HepG2 (cell line): Measurements from ENCODE around the gene ADI1. TPM values are rescaled to one million over a fixed set of nuclear protein-coding genes. Genes with fewer than 3 reads are reported as not detected.

Experiments
- AGO2 ChIP-seq: fragments of 200-400 bp; formaldehyde crosslinking; optimal IDR thresholded peaks from 2 replicates; pipeline ENCODE3; 2017; ENCODE audit warnings: mild to moderate bottlenecking, low read depth, low read length, moderate library complexity
- HDAC2 ChIP-seq: sonication (generic); formaldehyde crosslinking; IDR thresholded peaks from 2 replicates; pipeline ENCODE4 v1.4.0; 2020; ENCODE audit warnings: missing genetic modification reagents
- HES4 ChIP-seq: sonication (generic); formaldehyde crosslinking; IDR thresholded peaks from 2 replicates; pipeline ENCODE4 v1.9.0; 2021; ENCODE audit warnings: mild to moderate bottlenecking, missing genetic modification reagents, borderline replicate concordance
- KDM5A ChIP-seq: fragments of 200-600 bp; sonication (generic); IDR thresholded peaks from 2 replicates; pipeline ENCODE4 v1.7.0; 2018; ENCODE audit warnings: antibody characterized with exemption, mild to moderate bottlenecking, low read length, borderline replicate concordance
- KDM6A ChIP-seq: IDR thresholded peaks from 2 replicates; pipeline ENCODE4 v1.6.1; 2016; ENCODE audit warnings: low read depth
- MAFF ChIP-seq: IDR thresholded peaks from 2 replicates; pipeline ENCODE4 v1.6.1; 2011; ENCODE audit warnings: low read depth, low read length, improper control_type of control experiment
- NPAS2 ChIP-seq: sonication (generic); formaldehyde crosslinking; IDR thresholded peaks from 2 replicates; pipeline ENCODE4 v1.8.0; 2022; ENCODE audit warnings: mild to moderate bottlenecking, missing genetic modification reagents, borderline replicate concordance
- PITX1 ChIP-seq: sonication (generic); formaldehyde crosslinking; IDR thresholded peaks from 2 replicates; pipeline ENCODE4 v1.5.1; 2020; ENCODE audit warnings: mild to moderate bottlenecking, missing genetic modification reagents
- RELA ChIP-seq: sonication (generic); formaldehyde crosslinking; IDR thresholded peaks from 2 replicates; pipeline ENCODE4 v1.4.0; 2020; ENCODE audit warnings: missing genetic modification reagents
- RFX1 ChIP-seq: fragments of 450-650 bp; IDR thresholded peaks from 2 replicates; pipeline ENCODE4 v1.6.1; 2017
- SNAI1 ChIP-seq: sonication (generic); formaldehyde crosslinking; IDR thresholded peaks from 2 replicates; pipeline ENCODE4 v1.5.0; 2020; ENCODE audit warnings: mild to moderate bottlenecking, missing genetic modification reagents, borderline replicate concordance
- TBL1XR1 ChIP-seq: fragments of 150-350 bp; IDR thresholded peaks from 2 replicates; pipeline ENCODE4 v1.6.1; 2014; ENCODE audit warnings: borderline replicate concordance, low read length; ENCODE audit not compliant: partially characterized antibody
- ZFP36 ChIP-seq: fragments of 150-350 bp; IDR thresholded peaks from 2 replicates; pipeline ENCODE4 v1.6.1; 2018; ENCODE audit warnings: borderline replicate concordance, low read length, low read depth; ENCODE audit not compliant: partially characterized antibody
- ZNF20 ChIP-seq: sonication (generic); formaldehyde crosslinking; IDR thresholded peaks from 2 replicates; pipeline ENCODE4 v1.4.0; 2020; ENCODE audit warnings: mild to moderate bottlenecking, moderate library complexity, missing genetic modification reagents
- ZNF24 ChIP-seq: fragments of 450-650 bp; IDR thresholded peaks from 2 replicates; pipeline ENCODE4 v1.6.1; 2017; ENCODE audit warnings: antibody characterized with exemption, mild to moderate bottlenecking
- ZNF260 ChIP-seq: sonication (generic); formaldehyde crosslinking; IDR thresholded peaks from 2 replicates; pipeline ENCODE4 v1.4.0; 2020; ENCODE audit warnings: missing genetic modification reagents, low read depth, mild to moderate bottlenecking, borderline replicate concordance
- ZNF274 ChIP-seq: sonication (generic); formaldehyde crosslinking; IDR thresholded peaks from 2 replicates; pipeline ENCODE4 v1.5.1; 2020; ENCODE audit warnings: mild to moderate bottlenecking, missing genetic modification reagents
- ZNF460 ChIP-seq: sonication (generic); formaldehyde crosslinking; IDR thresholded peaks from 2 replicates; pipeline ENCODE4 v1.5.1; 2020; ENCODE audit warnings: missing genetic modification reagents, mild to moderate bottlenecking, borderline replicate concordance
- ZNF605 ChIP-seq: sonication (generic); formaldehyde crosslinking; IDR thresholded peaks from 2 replicates; pipeline ENCODE4 v1.8.0; 2022; ENCODE audit warnings: mild to moderate bottlenecking, missing genetic modification reagents
- ZNF720 ChIP-seq: sonication (generic); formaldehyde crosslinking; IDR thresholded peaks from 2 replicates; pipeline ENCODE4 v1.4.0; 2020; ENCODE audit warnings: missing genetic modification reagents
- ZNF761 ChIP-seq: sonication (generic); formaldehyde crosslinking; conservative IDR thresholded peaks from 2 replicates; pipeline ENCODE4 v1.4.0; 2020; ENCODE audit warnings: mild to moderate bottlenecking, missing genetic modification reagents
- ZNF839 ChIP-seq: sonication (generic); formaldehyde crosslinking; IDR thresholded peaks from 2 replicates; pipeline ENCODE4 v1.4.0; 2020; ENCODE audit warnings: missing genetic modification reagents, mild to moderate bottlenecking, borderline replicate concordance
- ZNF850 ChIP-seq: sonication (generic); formaldehyde crosslinking; conservative IDR thresholded peaks from 2 replicates; pipeline ENCODE4 v1.9.0; 2021; ENCODE audit warnings: mild to moderate bottlenecking, missing genetic modification reagents
- polyA plus RNA-seq, 8 experiments: library from polyadenylated mRNA; depleted of rRNA in 3 of 8; stranded (reverse) in 7 of 8; unstranded in 1 of 8; fragments of >200 nt; fragmentation: Illumina TruSeq in 4 of 8; extraction: Trizol in 4 of 8; gene quantifications; 2 replicates each; pipeline versions ENCODE4 v1.2.1 to v1.2.3, GENCODE V29; 2011 to 2016; ENCODE audit warnings: low read depth in 4 of 8, missing spikeins in 1 of 8, mixed read lengths in 1 of 8; ENCODE audit not compliant: insufficient read depth in 1 of 8
- total RNA-seq, 5 experiments: library from RNA; depleted of rRNA; stranded (reverse); fragments of >200 nt; fragmentation: Illumina TruSeq; extraction: Trizol; gene quantifications; 2 replicates each; pipeline ENCODE4 v1.2.3, GENCODE V29; 2016; ENCODE audit warnings: low read depth in 1 of 5
- TF ChIP-seq, protein P1 (sequence below): sonication (generic); formaldehyde crosslinking; IDR thresholded peaks from 2 replicates; pipeline ENCODE4 v1.4.0; 2020; ENCODE audit warnings: missing genetic modification reagents
- TF ChIP-seq, protein P2 (sequence below): sonication (generic); formaldehyde crosslinking; IDR thresholded peaks from 2 replicates; pipeline ENCODE4 v1.9.0; 2022; ENCODE audit warnings: missing genetic modification reagents, mild to moderate bottlenecking, borderline replicate concordance
- TF ChIP-seq, protein P3 (sequence below): IDR thresholded peaks from 2 replicates; pipeline ENCODE4 v1.6.1; 2016

Gene ADI1
- total and polyA plus RNA-seq, 2 of the 13 experiments (the other 11 are each of a cell fraction or from before 2014, with no cell fraction given), result 28.7 to 123 TPM

DNA sequence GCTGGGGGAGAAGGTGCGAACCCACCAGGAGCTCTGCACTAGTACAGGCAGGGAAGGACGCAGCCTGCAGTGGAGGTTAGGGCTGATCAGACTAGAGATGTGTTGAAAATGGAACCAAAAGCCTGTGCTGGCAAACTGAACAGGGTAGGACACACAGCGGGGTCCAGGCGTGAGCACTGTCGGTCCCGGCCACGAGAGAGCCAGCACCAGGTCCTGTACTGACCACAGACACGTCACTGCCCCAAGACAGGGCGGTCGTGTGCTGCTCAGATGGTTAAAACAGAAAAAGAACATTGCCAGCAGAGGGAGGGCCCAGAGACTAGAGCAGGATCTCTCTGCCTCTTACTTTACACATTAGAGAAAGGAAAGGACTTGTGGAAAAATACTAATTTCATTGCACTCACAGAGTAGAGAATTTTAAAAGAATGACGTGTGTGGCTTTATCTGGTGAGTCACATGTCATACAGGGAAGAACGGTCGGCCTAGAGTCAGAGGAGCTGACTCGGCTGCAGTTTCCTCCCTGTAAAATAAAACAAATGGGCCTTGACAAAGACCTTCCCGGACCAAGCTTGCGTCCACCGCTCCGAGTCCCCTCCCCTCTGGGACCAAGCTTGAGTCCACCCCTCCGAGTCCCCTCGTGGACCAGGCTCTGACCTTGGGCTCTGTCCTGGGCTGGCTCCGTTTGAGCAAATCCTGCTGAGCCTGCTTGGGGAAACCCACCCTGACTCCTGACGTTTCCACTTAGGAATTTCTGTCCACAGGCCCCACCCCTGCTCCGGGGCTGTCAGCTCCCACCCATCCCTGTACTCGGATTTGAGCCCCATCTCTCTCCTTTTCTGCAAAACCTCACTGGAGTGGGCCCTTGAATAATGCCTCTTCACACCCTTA lies 16.7 kb upstream of the ADI1 start (continued):
- TF ChIP-seq ZNF850 (CRISPR knock-in tag) (no peak), ZNF460 (no peak; the same call in 1 of the 2 replicates), ZFP36 (no peak), ZNF839 (0 out of 2 replicates have a peak, but pooled peaks have one; percentile 81), SNAI1 (no peak), ZNF761 (CRISPR knock-in tag) (no peak), RELA (CRISPR knock-in tag) (0 out of 2 replicates have a peak, but pooled peaks have one; percentile 26), MAFF (peak; percentile 44; the same call in 1 of the 2 replicates), KDM6A (CRISPR knock-in tag) (no peak), ZNF720 (CRISPR knock-in tag) (no peak), HES4 (CRISPR knock-in tag) (no peak; the same call in 1 of the 2 replicates), ZNF260 (CRISPR knock-in tag) (no peak), PITX1 (peak; percentile 43), NPAS2 (no peak), KDM5A (no peak), TBL1XR1 (no peak), RFX1 (no peak), ZNF20 (no peak), ZNF24 (no peak), ZNF274 (CRISPR knock-in tag) (peak; percentile 66; the same call in 1 of the 2 replicates), ZNF605 (CRISPR knock-in tag) (peak; percentile 59; the same call in 1 of the 2 replicates), AGO2 (no peak), HDAC2 (peak; percentile 51; the same call in 1 of the 2 replicates)
- TF ChIP-seq, protein P1, sequence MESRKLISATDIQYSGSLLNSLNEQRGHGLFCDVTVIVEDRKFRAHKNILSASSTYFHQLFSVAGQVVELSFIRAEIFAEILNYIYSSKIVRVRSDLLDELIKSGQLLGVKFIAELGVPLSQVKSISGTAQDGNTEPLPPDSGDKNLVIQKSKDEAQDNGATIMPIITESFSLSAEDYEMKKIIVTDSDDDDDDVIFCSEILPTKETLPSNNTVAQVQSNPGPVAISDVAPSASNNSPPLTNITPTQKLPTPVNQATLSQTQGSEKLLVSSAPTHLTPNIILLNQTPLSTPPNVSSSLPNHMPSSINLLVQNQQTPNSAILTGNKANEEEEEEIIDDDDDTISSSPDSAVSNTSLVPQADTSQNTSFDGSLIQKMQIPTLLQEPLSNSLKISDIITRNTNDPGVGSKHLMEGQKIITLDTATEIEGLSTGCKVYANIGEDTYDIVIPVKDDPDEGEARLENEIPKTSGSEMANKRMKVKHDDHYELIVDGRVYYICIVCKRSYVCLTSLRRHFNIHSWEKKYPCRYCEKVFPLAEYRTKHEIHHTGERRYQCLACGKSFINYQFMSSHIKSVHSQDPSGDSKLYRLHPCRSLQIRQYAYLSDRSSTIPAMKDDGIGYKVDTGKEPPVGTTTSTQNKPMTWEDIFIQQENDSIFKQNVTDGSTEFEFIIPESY (CRISPR knock-in tag), result no peak
- TF ChIP-seq, protein P2, sequence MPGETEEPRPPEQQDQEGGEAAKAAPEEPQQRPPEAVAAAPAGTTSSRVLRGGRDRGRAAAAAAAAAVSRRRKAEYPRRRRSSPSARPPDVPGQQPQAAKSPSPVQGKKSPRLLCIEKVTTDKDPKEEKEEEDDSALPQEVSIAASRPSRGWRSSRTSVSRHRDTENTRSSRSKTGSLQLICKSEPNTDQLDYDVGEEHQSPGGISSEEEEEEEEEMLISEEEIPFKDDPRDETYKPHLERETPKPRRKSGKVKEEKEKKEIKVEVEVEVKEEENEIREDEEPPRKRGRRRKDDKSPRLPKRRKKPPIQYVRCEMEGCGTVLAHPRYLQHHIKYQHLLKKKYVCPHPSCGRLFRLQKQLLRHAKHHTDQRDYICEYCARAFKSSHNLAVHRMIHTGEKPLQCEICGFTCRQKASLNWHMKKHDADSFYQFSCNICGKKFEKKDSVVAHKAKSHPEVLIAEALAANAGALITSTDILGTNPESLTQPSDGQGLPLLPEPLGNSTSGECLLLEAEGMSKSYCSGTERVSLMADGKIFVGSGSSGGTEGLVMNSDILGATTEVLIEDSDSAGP, result peak; percentile 87; the same call in 1 of the 2 replicates
- TF ChIP-seq, protein P3, sequence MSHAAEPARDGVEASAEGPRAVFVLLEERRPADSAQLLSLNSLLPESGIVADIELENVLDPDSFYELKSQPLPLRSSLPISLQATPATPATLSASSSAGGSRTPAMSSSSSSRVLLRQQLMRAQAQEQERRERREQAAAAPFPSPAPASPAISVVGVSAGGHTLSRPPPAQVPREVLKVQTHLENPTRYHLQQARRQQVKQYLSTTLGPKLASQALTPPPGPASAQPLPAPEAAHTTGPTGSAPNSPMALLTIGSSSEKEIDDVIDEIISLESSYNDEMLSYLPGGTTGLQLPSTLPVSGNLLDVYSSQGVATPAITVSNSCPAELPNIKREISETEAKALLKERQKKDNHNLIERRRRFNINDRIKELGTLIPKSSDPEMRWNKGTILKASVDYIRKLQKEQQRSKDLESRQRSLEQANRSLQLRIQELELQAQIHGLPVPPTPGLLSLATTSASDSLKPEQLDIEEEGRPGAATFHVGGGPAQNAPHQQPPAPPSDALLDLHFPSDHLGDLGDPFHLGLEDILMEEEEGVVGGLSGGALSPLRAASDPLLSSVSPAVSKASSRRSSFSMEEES (CRISPR knock-in tag), result peak; percentile 11; the same call in 1 of the 2 replicates
